ENCODE measurements around the gene AKT1.

The AKT1 gene

GRCh38 chr14:104791425-104791824 is 4.1 kb downstream of the AKT1 start:
- H3K27ac ChIP-seq = no peak overlapping the region; the same call in 1 of the 2 replicates
- no peak for TF ChIP-seq CTCF (conservative IDR thresholded peaks at IDR 0.05)
- no peak for TF ChIP-seq ZFX (IDR thresholded peaks at IDR 0.05)

GRCh38 chr14:104789752-104790743 is 5.5 kb downstream of the AKT1 start:
- TF ChIP-seq ZFX (IDR thresholded peaks at IDR 0.05) (no peak), CTCF (conservative IDR thresholded peaks at IDR 0.05) (no peak)
- no peak overlapping the region for H3K27ac ChIP-seq

GRCh38 chr14:104788873-104789663 is 6.5 kb downstream of the AKT1 start:
- TF ChIP-seq ZFX (IDR thresholded peaks at IDR 0.05) (no peak), CTCF (conservative IDR thresholded peaks at IDR 0.05) (no peak)
- no peak overlapping the region for H3K27ac ChIP-seq

- no peak for TF ChIP-seq ZFX (IDR thresholded peaks at IDR 0.05)
- no peak for TF ChIP-seq CTCF (conservative IDR thresholded peaks at IDR 0.05)
- H3K27ac ChIP-seq = no peak overlapping the region
Observed at GRCh38 chr14:104788161-104788818, 7.3 kb downstream of the AKT1 start.

- no peak for TF ChIP-seq CTCF (conservative IDR thresholded peaks at IDR 0.05)
- TF ChIP-seq ZFX (IDR thresholded peaks at IDR 0.05) = no peak
- no peak overlapping the region for H3K27ac ChIP-seq
Observed at GRCh38 chr14:104787736-104788135, 7.8 kb downstream of the AKT1 start.

- TF ChIP-seq CTCF (conservative IDR thresholded peaks at IDR 0.05) (no peak), ZFX (IDR thresholded peaks at IDR 0.05) (no peak)
- H3K27ac ChIP-seq = no peak overlapping the region
Observed at GRCh38 chr14:104786726-104787675, 8.5 kb downstream of the AKT1 start.
